Testis (tissue), 2 donors: ENCODE measurements around the gene TWF2.

Experiments
- POLR2A ChIP-seq: fragments of 450-650 bp; IDR thresholded peaks from one replicate; pipeline ENCODE4 v1.6.1; 2017; ENCODE audit warnings: antibody characterized with exemption, mild to moderate bottlenecking, moderate library complexity
- TF ChIP-seq, protein P1 (sequence below), 3 experiments: fragments of 450-650 bp in 2 of 3; fragments of 200-600 bp in 1 of 3; sonication (generic) in 1 of 3; IDR thresholded peaks; one replicate each; pipeline ENCODE4 v1.5.1; 2016 to 2019; ENCODE audit warnings: antibody characterized with exemption in 3 of 3, mild to moderate bottlenecking in 2 of 3, moderate library complexity in 1 of 3

GRCh38 chr3:52181543-52181942 is 57.4 kb downstream of the TWF2 start:
- TF ChIP-seq, protein P1, sequence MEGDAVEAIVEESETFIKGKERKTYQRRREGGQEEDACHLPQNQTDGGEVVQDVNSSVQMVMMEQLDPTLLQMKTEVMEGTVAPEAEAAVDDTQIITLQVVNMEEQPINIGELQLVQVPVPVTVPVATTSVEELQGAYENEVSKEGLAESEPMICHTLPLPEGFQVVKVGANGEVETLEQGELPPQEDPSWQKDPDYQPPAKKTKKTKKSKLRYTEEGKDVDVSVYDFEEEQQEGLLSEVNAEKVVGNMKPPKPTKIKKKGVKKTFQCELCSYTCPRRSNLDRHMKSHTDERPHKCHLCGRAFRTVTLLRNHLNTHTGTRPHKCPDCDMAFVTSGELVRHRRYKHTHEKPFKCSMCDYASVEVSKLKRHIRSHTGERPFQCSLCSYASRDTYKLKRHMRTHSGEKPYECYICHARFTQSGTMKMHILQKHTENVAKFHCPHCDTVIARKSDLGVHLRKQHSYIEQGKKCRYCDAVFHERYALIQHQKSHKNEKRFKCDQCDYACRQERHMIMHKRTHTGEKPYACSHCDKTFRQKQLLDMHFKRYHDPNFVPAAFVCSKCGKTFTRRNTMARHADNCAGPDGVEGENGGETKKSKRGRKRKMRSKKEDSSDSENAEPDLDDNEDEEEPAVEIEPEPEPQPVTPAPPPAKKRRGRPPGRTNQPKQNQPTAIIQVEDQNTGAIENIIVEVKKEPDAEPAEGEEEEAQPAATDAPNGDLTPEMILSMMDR (IDR thresholded peaks at IDR 0.05), result no peak
- no peak for TF ChIP-seq POLR2A
